GM23338 (cell line): ENCODE measurements around the gene RAX2.

Experiments
- CREB1 ChIP-seq: fragments of 250-450 bp; sonication (Bioruptor Pico); IDR thresholded peaks from 2 replicates; pipeline ENCODE4 v1.5.0; 2020; ENCODE audit warnings: low read depth, mild to moderate bottlenecking, moderate library complexity
- EZH2 ChIP-seq: fragments of 200-600 bp; sonication (generic); IDR thresholded peaks from one replicate; pipeline ENCODE4 v1.8.0; 2017; ENCODE audit warnings: antibody characterized with exemption, mild to moderate bottlenecking, low read depth; ENCODE audit not compliant: unreplicated experiment
- EZH2phosphoT487 ChIP-seq: fragments of 200-600 bp; sonication (generic); IDR thresholded peaks from one replicate; pipeline ENCODE4 v1.8.1; 2018; ENCODE audit warnings: antibody characterized with exemption; ENCODE audit not compliant: unreplicated experiment
- JUNB ChIP-seq: IDR thresholded peaks from one replicate; pipeline ENCODE4 v1.6.1; 2016; ENCODE audit warnings: antibody characterized with exemption; ENCODE audit not compliant: unreplicated experiment
- POLR2AphosphoS5 ChIP-seq: IDR thresholded peaks from 2 replicates; pipeline ENCODE4 v1.6.1; 2016; ENCODE audit warnings: antibody characterized with exemption, low read depth
- ZNF331 ChIP-seq: fragments of 250-450 bp; sonication (Bioruptor Pico); IDR thresholded peaks from 2 replicates; pipeline ENCODE4 v1.5.0; 2020; ENCODE audit warnings: low read depth, mild to moderate bottlenecking, moderate library complexity
- TF ChIP-seq, protein P1 (sequence below), 2 experiments: fragments of 200-600 bp in 1 of 2; sonication (generic) in 1 of 2; conservative IDR thresholded peaks; 2 replicates each; pipeline versions ENCODE4 v1.5.1 to v1.6.1; 2016 to 2017; ENCODE audit warnings: antibody characterized with exemption in 2 of 2, low read depth in 2 of 2, mild to moderate bottlenecking in 2 of 2, moderate library complexity in 1 of 2
- TF ChIP-seq, protein P2 (sequence below): IDR thresholded peaks from one replicate; pipeline ENCODE4 v1.6.1; 2018; ENCODE audit warnings: antibody characterized with exemption; ENCODE audit not compliant: unreplicated experiment
- TF ChIP-seq, protein P3 (sequence below): IDR thresholded peaks from 2 replicates; pipeline ENCODE4 v1.6.1; 2016; ENCODE audit warnings: antibody characterized with exemption

DNA sequence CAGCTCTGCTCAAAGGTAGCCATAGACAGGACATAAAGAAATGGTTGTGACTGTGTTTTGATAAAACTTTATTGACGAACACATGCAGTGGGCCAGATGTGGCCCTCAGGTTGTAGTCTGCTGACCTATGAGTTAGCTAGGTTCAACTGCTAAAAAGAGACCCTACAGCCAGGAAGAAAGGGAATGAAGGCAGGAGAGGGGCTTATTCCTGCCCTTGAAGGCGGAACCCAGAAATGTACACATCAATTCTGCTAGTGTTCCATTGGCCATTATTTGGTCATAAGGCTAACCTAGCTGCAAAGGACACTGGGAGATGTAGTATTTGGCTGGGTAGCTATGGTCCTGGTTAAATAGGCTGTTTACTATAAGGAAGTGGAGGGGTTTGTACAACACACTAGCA lies 28.5 kb downstream of the RAX2 start:
- TF ChIP-seq, protein P1, sequence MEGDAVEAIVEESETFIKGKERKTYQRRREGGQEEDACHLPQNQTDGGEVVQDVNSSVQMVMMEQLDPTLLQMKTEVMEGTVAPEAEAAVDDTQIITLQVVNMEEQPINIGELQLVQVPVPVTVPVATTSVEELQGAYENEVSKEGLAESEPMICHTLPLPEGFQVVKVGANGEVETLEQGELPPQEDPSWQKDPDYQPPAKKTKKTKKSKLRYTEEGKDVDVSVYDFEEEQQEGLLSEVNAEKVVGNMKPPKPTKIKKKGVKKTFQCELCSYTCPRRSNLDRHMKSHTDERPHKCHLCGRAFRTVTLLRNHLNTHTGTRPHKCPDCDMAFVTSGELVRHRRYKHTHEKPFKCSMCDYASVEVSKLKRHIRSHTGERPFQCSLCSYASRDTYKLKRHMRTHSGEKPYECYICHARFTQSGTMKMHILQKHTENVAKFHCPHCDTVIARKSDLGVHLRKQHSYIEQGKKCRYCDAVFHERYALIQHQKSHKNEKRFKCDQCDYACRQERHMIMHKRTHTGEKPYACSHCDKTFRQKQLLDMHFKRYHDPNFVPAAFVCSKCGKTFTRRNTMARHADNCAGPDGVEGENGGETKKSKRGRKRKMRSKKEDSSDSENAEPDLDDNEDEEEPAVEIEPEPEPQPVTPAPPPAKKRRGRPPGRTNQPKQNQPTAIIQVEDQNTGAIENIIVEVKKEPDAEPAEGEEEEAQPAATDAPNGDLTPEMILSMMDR (conservative IDR thresholded peaks at IDR 0.05; ENCODE audit: low read depth in 2 of 2), result no peak
- TF ChIP-seq POLR2AphosphoS5 (no peak), EZH2 (no peak), CREB1 (no peak), ZNF331 (CRISPR knock-in tag) (no peak), JUNB (no peak), EZH2phosphoT487 (no peak)
- TF ChIP-seq, protein P2, sequence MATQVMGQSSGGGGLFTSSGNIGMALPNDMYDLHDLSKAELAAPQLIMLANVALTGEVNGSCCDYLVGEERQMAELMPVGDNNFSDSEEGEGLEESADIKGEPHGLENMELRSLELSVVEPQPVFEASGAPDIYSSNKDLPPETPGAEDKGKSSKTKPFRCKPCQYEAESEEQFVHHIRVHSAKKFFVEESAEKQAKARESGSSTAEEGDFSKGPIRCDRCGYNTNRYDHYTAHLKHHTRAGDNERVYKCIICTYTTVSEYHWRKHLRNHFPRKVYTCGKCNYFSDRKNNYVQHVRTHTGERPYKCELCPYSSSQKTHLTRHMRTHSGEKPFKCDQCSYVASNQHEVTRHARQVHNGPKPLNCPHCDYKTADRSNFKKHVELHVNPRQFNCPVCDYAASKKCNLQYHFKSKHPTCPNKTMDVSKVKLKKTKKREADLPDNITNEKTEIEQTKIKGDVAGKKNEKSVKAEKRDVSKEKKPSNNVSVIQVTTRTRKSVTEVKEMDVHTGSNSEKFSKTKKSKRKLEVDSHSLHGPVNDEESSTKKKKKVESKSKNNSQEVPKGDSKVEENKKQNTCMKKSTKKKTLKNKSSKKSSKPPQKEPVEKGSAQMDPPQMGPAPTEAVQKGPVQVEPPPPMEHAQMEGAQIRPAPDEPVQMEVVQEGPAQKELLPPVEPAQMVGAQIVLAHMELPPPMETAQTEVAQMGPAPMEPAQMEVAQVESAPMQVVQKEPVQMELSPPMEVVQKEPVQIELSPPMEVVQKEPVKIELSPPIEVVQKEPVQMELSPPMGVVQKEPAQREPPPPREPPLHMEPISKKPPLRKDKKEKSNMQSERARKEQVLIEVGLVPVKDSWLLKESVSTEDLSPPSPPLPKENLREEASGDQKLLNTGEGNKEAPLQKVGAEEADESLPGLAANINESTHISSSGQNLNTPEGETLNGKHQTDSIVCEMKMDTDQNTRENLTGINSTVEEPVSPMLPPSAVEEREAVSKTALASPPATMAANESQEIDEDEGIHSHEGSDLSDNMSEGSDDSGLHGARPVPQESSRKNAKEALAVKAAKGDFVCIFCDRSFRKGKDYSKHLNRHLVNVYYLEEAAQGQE, result no peak
- TF ChIP-seq, protein P3, sequence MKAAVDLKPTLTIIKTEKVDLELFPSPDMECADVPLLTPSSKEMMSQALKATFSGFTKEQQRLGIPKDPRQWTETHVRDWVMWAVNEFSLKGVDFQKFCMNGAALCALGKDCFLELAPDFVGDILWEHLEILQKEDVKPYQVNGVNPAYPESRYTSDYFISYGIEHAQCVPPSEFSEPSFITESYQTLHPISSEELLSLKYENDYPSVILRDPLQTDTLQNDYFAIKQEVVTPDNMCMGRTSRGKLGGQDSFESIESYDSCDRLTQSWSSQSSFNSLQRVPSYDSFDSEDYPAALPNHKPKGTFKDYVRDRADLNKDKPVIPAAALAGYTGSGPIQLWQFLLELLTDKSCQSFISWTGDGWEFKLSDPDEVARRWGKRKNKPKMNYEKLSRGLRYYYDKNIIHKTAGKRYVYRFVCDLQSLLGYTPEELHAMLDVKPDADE, result no peak; the same call in 1 of the 2 replicates
